ENCODE measurements around the gene TMEM119. TPM values are rescaled to one million over a fixed set of nuclear protein-coding genes. Genes with fewer than 3 reads are reported as not detected.

Gene TMEM119
- total RNA-seq, 1 donor from 2014 or later = 251 TPM

GRCh38 chr12:108611884-108612415, 14.1 kb upstream of the TMEM119 start:
- TF ChIP-seq, protein P1, sequence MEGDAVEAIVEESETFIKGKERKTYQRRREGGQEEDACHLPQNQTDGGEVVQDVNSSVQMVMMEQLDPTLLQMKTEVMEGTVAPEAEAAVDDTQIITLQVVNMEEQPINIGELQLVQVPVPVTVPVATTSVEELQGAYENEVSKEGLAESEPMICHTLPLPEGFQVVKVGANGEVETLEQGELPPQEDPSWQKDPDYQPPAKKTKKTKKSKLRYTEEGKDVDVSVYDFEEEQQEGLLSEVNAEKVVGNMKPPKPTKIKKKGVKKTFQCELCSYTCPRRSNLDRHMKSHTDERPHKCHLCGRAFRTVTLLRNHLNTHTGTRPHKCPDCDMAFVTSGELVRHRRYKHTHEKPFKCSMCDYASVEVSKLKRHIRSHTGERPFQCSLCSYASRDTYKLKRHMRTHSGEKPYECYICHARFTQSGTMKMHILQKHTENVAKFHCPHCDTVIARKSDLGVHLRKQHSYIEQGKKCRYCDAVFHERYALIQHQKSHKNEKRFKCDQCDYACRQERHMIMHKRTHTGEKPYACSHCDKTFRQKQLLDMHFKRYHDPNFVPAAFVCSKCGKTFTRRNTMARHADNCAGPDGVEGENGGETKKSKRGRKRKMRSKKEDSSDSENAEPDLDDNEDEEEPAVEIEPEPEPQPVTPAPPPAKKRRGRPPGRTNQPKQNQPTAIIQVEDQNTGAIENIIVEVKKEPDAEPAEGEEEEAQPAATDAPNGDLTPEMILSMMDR (IDR thresholded peaks at IDR 0.05) = peak in 1 of 3 experiments; percentile 32
- no peak overlapping the region for H3K4me3 ChIP-seq
- no peak for DNase-seq (ENCODE audit: low spot score in 2 of 2)
- H3K9me3 ChIP-seq = peaks cover 0 to 3% of the 10 kb centered on the region in 2 donors
- no peaks in the 10 kb centered on the region for H3K27me3 ChIP-seq
- peaks cover 0 to 2% of the 10 kb centered on the region in 2 donors for H3K4me1 ChIP-seq
- intact Hi-C loops (cut with DNase I) = no loop called here
- no peak overlapping the region for H3K27ac ChIP-seq
- H3K36me3 ChIP-seq = no peaks in the 10 kb centered on the region

DNA sequence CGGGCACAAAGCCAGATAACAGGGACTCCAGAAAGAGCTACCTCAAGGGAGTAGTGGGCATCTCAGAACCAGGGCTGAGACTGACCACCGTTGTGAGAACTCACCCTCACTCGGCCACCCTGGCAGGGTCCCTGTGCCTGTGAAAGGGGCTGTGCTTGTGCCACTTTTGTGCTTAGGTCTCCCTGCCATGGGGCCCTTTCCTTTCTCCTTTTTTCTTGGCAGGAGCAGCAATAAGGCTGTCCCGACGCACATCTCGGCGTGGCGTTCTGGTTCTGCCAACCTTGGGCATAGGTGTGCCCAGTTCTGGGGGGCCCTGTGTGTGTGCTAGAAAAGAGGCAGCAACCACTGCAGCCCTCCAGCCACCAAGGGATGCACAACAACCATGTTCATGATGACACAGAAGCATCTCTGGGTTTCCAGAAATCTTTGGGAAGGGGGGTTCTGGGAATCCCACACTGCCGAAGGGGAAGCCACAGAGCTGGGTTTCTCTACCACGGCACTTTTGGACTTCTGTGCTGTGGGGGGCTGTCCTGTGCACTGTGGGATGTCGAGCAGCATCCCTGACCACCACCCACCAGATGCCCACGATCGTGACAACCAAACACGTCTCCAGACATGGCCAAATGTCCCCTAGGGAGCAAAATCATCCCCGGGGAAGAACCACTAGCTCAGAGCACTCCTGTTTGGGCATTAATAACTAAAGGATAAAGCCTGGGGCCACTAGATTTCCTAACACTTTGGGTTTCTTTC, 13.1 kb upstream of the TMEM119 start:
- DNase-seq (ENCODE audit: low spot score in 2 of 2) = no peak
- H3K36me3 ChIP-seq = no peaks in the 10 kb centered on the region
- intact Hi-C loops (cut with DNase I) = no loop called here
- peaks cover 0 to 3% of the 10 kb centered on the region in 2 donors for H3K9me3 ChIP-seq
- TF ChIP-seq, protein P1 (IDR thresholded peaks at IDR 0.05) = no peak
- H3K4me3 ChIP-seq = no peak overlapping the region
- H3K27me3 ChIP-seq = no peaks in the 10 kb centered on the region
- peaks cover 0 to 2% of the 10 kb centered on the region in 2 donors for H3K4me1 ChIP-seq
- H3K27ac ChIP-seq = no peak overlapping the region

- no peak for DNase-seq (ENCODE audit: low spot score in 2 of 2)
- Histone ChIP-seq H3K27ac (no peak overlapping the region), H3K4me3 (no peak overlapping the region), H3K36me3 (no peaks in the 10 kb centered on the region), H3K27me3 (no peaks in the 10 kb centered on the region), H3K9me3 (no peaks in the 10 kb centered on the region), H3K4me1 (peaks cover 0 to 2% of the 10 kb centered on the region in 2 donors)
- TF ChIP-seq, protein P1 (IDR thresholded peaks at IDR 0.05) = no peak
- intact Hi-C loops (cut with DNase I) = no loop called here
Observed at GRCh38 chr12:108610336-108610815, 12.5 kb upstream of the TMEM119 start.

DNA sequence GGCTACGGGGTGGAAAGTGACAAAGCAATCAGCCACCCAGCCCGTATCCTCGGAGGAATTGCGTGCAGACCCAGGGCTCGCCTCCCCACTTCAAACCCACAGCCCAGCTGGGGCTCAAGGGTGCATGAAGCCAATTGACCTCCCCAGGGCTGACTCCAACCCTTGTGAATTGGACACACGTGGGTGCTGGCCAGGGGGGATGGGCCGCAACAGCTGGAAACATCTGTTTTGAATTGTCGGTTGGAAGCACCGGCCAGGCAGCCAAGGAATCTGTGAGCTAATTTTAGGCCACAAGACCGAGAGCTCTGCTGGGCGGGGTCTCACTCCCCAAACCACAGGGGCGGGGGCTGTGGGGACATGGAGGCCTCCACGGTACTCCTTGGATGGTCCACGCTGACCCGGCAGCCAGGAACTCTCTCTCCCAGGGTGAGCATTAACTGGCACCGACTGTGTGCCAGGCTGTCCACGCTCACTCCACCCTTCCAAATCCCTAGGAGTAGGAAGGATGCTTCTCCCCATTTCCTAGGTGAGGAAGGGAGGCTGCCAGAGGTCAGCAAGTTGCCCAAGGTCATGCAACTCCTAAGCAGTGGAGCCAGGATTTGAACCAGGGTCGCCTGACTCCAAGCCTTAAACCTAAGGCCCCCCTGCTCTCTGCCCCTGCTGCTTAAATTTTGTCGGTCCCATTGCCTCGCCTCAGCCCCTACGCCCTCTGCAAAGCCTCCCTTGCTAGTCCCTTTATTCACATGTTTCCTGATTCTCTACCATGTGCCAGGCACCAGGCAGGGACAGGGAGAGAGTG, 11.9 kb upstream of the TMEM119 start:
- intact Hi-C loops (cut with DNase I) = no loop called here
- no peak overlapping the region for H3K27ac ChIP-seq
- no peaks in the 10 kb centered on the region for H3K27me3 ChIP-seq
- H3K4me3 ChIP-seq = no peak overlapping the region
- no peaks in the 10 kb centered on the region for H3K9me3 ChIP-seq
- H3K4me1 ChIP-seq = peaks cover 0 to 2% of the 10 kb centered on the region in 2 donors
- TF ChIP-seq, protein P1 (IDR thresholded peaks at IDR 0.05) = no peak
- no peaks in the 10 kb centered on the region for H3K36me3 ChIP-seq
- no peak for DNase-seq (ENCODE audit: low spot score in 2 of 2)

GRCh38 chr12:108608616-108609015, 10.7 kb upstream of the TMEM119 start:
- no peaks in the 10 kb centered on the region for H3K9me3 ChIP-seq
- no peak overlapping the region for H3K27ac ChIP-seq
- no peaks in the 10 kb centered on the region for H3K27me3 ChIP-seq
- H3K4me3 ChIP-seq = no peak overlapping the region
- intact Hi-C loops (cut with DNase I) = no loop called here
- H3K4me1 ChIP-seq = peaks cover 0 to 2% of the 10 kb centered on the region in 2 donors
- no peaks in the 10 kb centered on the region for H3K36me3 ChIP-seq
- TF ChIP-seq, protein P1 (IDR thresholded peaks at IDR 0.05) = no peak
- DNase-seq (ENCODE audit: low spot score in 2 of 2) = no peak

Data from ascending aorta (tissue), 2 donors.